Panc1 (cell line): ENCODE measurements around the gene TAL1. TPM values are rescaled to one million over a fixed set of nuclear protein-coding genes. Genes with fewer than 3 reads are reported as not detected.

Experiments used
- ATAC-seq: fragments of 200-7000 bp; cut with Tn5 transposase; 2 replicates; pipeline ENCODE4 v1.9.1; 2020; ENCODE audit warnings: mild to moderate bottlenecking, moderate library complexity
- BruUV-seq: library from RNA; stranded (reverse); fragments of 400-500 nt; replicated peaks from 2 replicates; lab custom pipeline; 2021; lab: Mats Ljungman, UMichigan
- CTCF ChIA-PET: fragments of 300-600 bp; sonication (Branson Sonifier 250); formaldehyde crosslinking; loops from one replicate; lab custom pipeline; 2022; ENCODE audit warnings: antibody characterized with exemption; lab: Charles Lee
- POLR2A ChIA-PET: fragments of 300-600 bp; sonication (Branson Sonifier 250); formaldehyde crosslinking; loops from one replicate; lab custom pipeline; 2022; ENCODE audit warnings: antibody characterized with exemption; lab: Charles Lee
- DNase-seq: peaks from one replicate; pipeline ENCODE4 v3.0.0-alpha.2; 2010; ENCODE audit warnings: low read depth, low spot score
- H3K27ac ChIP-seq: 2 replicates; pipeline ENCODE4 v1.5.1; 2011; ENCODE audit warnings: mild to moderate bottlenecking, low read length, inconsistent platforms
- H3K27me3 ChIP-seq: fragments of 200-500 bp; sonication (Bioruptor generic); 2 replicates; pipeline ENCODE4 v1.6.0; 2014; ENCODE audit warnings: low read length, inconsistent platforms; ENCODE audit not compliant: control insufficient read depth, insufficient read depth
- H3K36me3 ChIP-seq: fragments of 200-500 bp; sonication (Bioruptor generic); 2 replicates; pipeline ENCODE4 v1.5.1; 2014; ENCODE audit warnings: inconsistent platforms, mild to moderate bottlenecking, low read length, moderate library complexity; ENCODE audit not compliant: control insufficient read depth, insufficient read depth
- H3K4me1 ChIP-seq: 2 replicates; pipeline ENCODE4 v1.5.1; 2011; ENCODE audit warnings: inconsistent platforms, mild to moderate bottlenecking, low read length, moderate library complexity; ENCODE audit not compliant: control insufficient read depth, insufficient read depth
- H3K4me3 ChIP-seq, 2 experiments: 2 replicates each; pipeline ENCODE4 v1.5.1; 2011 to 2012; ENCODE audit warnings: low read depth in 2 of 2, low read length in 2 of 2, mild to moderate bottlenecking in 2 of 2, inconsistent platforms in 1 of 2, moderate library complexity in 1 of 2
- H3K9me3 ChIP-seq: fragments of 200-500 bp; sonication (Bioruptor generic); 2 replicates; pipeline ENCODE4 v1.5.1; 2014; ENCODE audit warnings: low read depth, mild to moderate bottlenecking, inconsistent platforms, low read length, moderate library complexity; ENCODE audit not compliant: control insufficient read depth, insufficient read depth
- CTCF ChIP-seq: fragments of 450-650 bp; IDR thresholded peaks from 2 replicates; pipeline ENCODE4 v1.5.1; 2017; ENCODE audit warnings: mild to moderate bottlenecking
- POLR2AphosphoS5 ChIP-seq: IDR thresholded peaks from 2 replicates; pipeline ENCODE4 v1.6.1; 2012; ENCODE audit warnings: mild to moderate bottlenecking, low read depth, low read length, moderate library complexity
- REST ChIP-seq, 2 experiments: IDR thresholded peaks; 2 replicates each; pipeline ENCODE4 v1.6.1; 2011 to 2012; ENCODE audit warnings: low read depth in 2 of 2, control low read depth in 1 of 2, low read length in 1 of 2, mild to moderate bottlenecking in 1 of 2, moderate library complexity in 1 of 2; ENCODE audit not compliant: insufficient read depth in 1 of 2
- in situ Hi-C: cut with HindIII; loops from 2 replicates; pipeline ENCODE4 v1.10.0; 2016; ENCODE audit warnings: low sequenced_read_pairs, low pct_unique_long_range_greater_than_20kb
- intact Hi-C: fragments of 100-400 bp; cut with micrococcal nuclease; formaldehyde crosslinking; loops from one replicate; pipeline ENCODE4 v1.10.0; 2022; ENCODE audit not compliant: unreplicated experiment
- total RNA-seq: library from RNA; stranded (reverse); gene quantifications from one replicate; pipeline ENCODE4 v1.2.1, GENCODE V29; 2021; ENCODE audit not compliant: unreplicated experiment

The TAL1 gene
- total RNA-seq, 1 experiment from 2014 or later: 0.05 TPM

GRCh38 chr1:47262787-47263413 is 30.9 kb upstream of the TAL1 start:
- Histone ChIP-seq H3K9me3 (no peaks in the 10 kb centered on the region), H3K36me3 (peaks cover 24% of the 10 kb centered on the region), H3K4me1 (no peaks in the 10 kb centered on the region), H3K27ac (no peak overlapping the region), H3K4me3 (no peak overlapping the region), H3K27me3 (no peaks in the 10 kb centered on the region)
- intact Hi-C loops: loop anchor here (1.0 kb wide), 2 partner anchors 70 to 84 kb away; no protein-coding TSS in a partner anchor
- ATAC-seq: peak; percentile 79
- no peak for TF ChIP-seq POLR2AphosphoS5
- no peak for TF ChIP-seq REST (IDR thresholded peaks at IDR 0.05; ENCODE audit: insufficient read depth in 1 of 2, low read depth in 2 of 2, low read length in 1 of 2)
- peak; percentile 77 for TF ChIP-seq CTCF
- no TSS peak for BruUV-seq
- POLR2A ChIA-PET: interaction anchor here (0.7 kb wide), 1 partner anchor 35 kb away, joined by 10 read pairs; no protein-coding TSS in a partner anchor
- DNase-seq: peak; percentile 33
- CTCF ChIA-PET: interaction anchor here (0.5 to 2.4 kb wide), 7 partner anchors 11 to 84 kb away, joined by 3 to 25 read pairs (median 4); no protein-coding TSS in a partner anchor
- in situ Hi-C loops: no loop called here

- H3K36me3 ChIP-seq: peaks cover 20% of the 10 kb centered on the region
- intact Hi-C loops: no loop called here
- TF ChIP-seq CTCF: no peak
- DNase-seq (no peak), ATAC-seq (no peak)
- H3K27me3 ChIP-seq: no peaks in the 10 kb centered on the region
- no peak overlapping the region for H3K27ac ChIP-seq
- in situ Hi-C loops: no loop called here
- CTCF ChIA-PET: no interaction called here
- H3K9me3 ChIP-seq: no peaks in the 10 kb centered on the region
- POLR2A ChIA-PET: no interaction called here
- BruUV-seq: no TSS peak
- H3K4me1 ChIP-seq: no peaks in the 10 kb centered on the region
- H3K4me3 ChIP-seq: no peak overlapping the region
Observed at GRCh38 chr1:47257224-47257623, 25.2 kb upstream of the TAL1 start.
